Measurements from ENCODE around the gene SORCS2.

SORCS2 gene

GRCh38 chr4:7165874-7166201 is 26.5 kb upstream of the SORCS2 start:
- no peak for TF ChIP-seq SIN3A (IDR thresholded peaks at IDR 0.05; ENCODE audit: borderline replicate concordance, insufficient read depth, low read length)
- TF ChIP-seq POLR2AphosphoS5 (IDR thresholded peaks at IDR 0.05; ENCODE audit: low read depth, low read length): no peak
- no peak for TF ChIP-seq REST (IDR thresholded peaks at IDR 0.05; ENCODE audit: insufficient read depth in 1 of 2, low read depth in 2 of 2, low read length in 2 of 2)
- TF ChIP-seq FOXP2 (optimal IDR thresholded peaks at IDR 0.05; ENCODE audit: borderline replicate concordance, extremely low read depth, extremely low read length, insufficient read depth): no peak
- TF ChIP-seq TAF1 (IDR thresholded peaks at IDR 0.05; ENCODE audit: borderline replicate concordance, insufficient read depth, low read length): no peak

GRCh38 chr4:7166237-7166636 is 26.1 kb upstream of the SORCS2 start:
- TF ChIP-seq FOXP2 (optimal IDR thresholded peaks at IDR 0.05; ENCODE audit: borderline replicate concordance, extremely low read depth, extremely low read length, insufficient read depth) (no peak), POLR2AphosphoS5 (IDR thresholded peaks at IDR 0.05; ENCODE audit: low read depth, low read length) (no peak), SIN3A (IDR thresholded peaks at IDR 0.05; ENCODE audit: borderline replicate concordance, insufficient read depth, low read length) (no peak), TAF1 (IDR thresholded peaks at IDR 0.05; ENCODE audit: borderline replicate concordance, insufficient read depth, low read length) (no peak), REST (IDR thresholded peaks at IDR 0.05; ENCODE audit: insufficient read depth in 1 of 2, low read depth in 2 of 2, low read length in 2 of 2) (no peak)

GRCh38 chr4:7166981-7167700 is 25.2 kb upstream of the SORCS2 start:
- TF ChIP-seq FOXP2 (optimal IDR thresholded peaks at IDR 0.05; ENCODE audit: borderline replicate concordance, extremely low read depth, extremely low read length, insufficient read depth) (no peak), REST (IDR thresholded peaks at IDR 0.05; ENCODE audit: insufficient read depth in 1 of 2, low read depth in 2 of 2, low read length in 2 of 2) (no peak), POLR2AphosphoS5 (IDR thresholded peaks at IDR 0.05; ENCODE audit: low read depth, low read length) (no peak), SIN3A (IDR thresholded peaks at IDR 0.05; ENCODE audit: borderline replicate concordance, insufficient read depth, low read length) (no peak), TAF1 (IDR thresholded peaks at IDR 0.05; ENCODE audit: borderline replicate concordance, insufficient read depth, low read length) (no peak)

GRCh38 chr4:7167706-7168105 is 24.6 kb upstream of the SORCS2 start:
- TF ChIP-seq TAF1 (IDR thresholded peaks at IDR 0.05; ENCODE audit: borderline replicate concordance, insufficient read depth, low read length) (no peak), POLR2AphosphoS5 (IDR thresholded peaks at IDR 0.05; ENCODE audit: low read depth, low read length) (no peak), SIN3A (IDR thresholded peaks at IDR 0.05; ENCODE audit: borderline replicate concordance, insufficient read depth, low read length) (no peak), FOXP2 (optimal IDR thresholded peaks at IDR 0.05; ENCODE audit: borderline replicate concordance, extremely low read depth, extremely low read length, insufficient read depth) (no peak), REST (IDR thresholded peaks at IDR 0.05; ENCODE audit: insufficient read depth in 1 of 2, low read depth in 2 of 2, low read length in 2 of 2) (no peak)

All from PFSK-1 (cell line).